Measurements from ENCODE around the gene APP.
A peak's percentile ranks its signal among the peaks of the same experiment; 100 is the strongest.
"Not testable (repeated sequence)": the region's sequence is repeated elsewhere in the genome, so short reads cannot be mapped to it uniquely, and the experiment has no call there.

The APP gene

GRCh38 chr21:26020510-26020909 is 150.1 kb downstream of the APP start:
- no peak for DNase-seq (ENCODE audit: low spot score)

GRCh38 chr21:26020081-26020480 is 150.5 kb downstream of the APP start:
- no peak for DNase-seq (ENCODE audit: low spot score)

- no peak for DNase-seq (ENCODE audit: low spot score)
Measured at GRCh38 chr21:26019236-26019635, 151.3 kb downstream of the APP start.

GRCh38 chr21:26013970-26014369 is 156.6 kb downstream of the APP start:
- DNase-seq (ENCODE audit: low spot score): no peak

GRCh38 chr21:26012482-26012881 is 158.1 kb downstream of the APP start:
- not testable (repeated sequence) for DNase-seq (ENCODE audit: low spot score)

- DNase-seq (ENCODE audit: low spot score): no peak
Measured at GRCh38 chr21:26011292-26011940, 159.2 kb downstream of the APP start.

- DNase-seq (ENCODE audit: low spot score): no peak
Measured at GRCh38 chr21:26007951-26008498, 162.5 kb downstream of the APP start.

- no peak for DNase-seq (ENCODE audit: low spot score)
Measured at GRCh38 chr21:26005464-26005863, 165.1 kb downstream of the APP start.

- DNase-seq (ENCODE audit: low spot score): no peak
Measured at GRCh38 chr21:26003404-26003803, 167.2 kb downstream of the APP start.

- DNase-seq (ENCODE audit: low spot score): no peak
Measured at GRCh38 chr21:26001356-26001755, 169.2 kb downstream of the APP start.

GRCh38 chr21:25999921-26000582 is 170.5 kb downstream of the APP start:
- no peak for DNase-seq (ENCODE audit: low spot score)

GRCh38 chr21:25997788-25998611 is 172.6 kb downstream of the APP start:
- DNase-seq (ENCODE audit: low spot score): peak; percentile 2

GRCh38 chr21:25995278-25995677 is 175.3 kb downstream of the APP start:
- DNase-seq (ENCODE audit: low spot score): no peak

- no peak for DNase-seq (ENCODE audit: low spot score)
Measured at GRCh38 chr21:25994758-25995163, 175.8 kb downstream of the APP start.

- DNase-seq (ENCODE audit: low spot score): no peak
Measured at GRCh38 chr21:25988738-25989137, 181.8 kb downstream of the APP start.

GRCh38 chr21:25987531-25987930 is 183.0 kb downstream of the APP start:
- no peak for DNase-seq (ENCODE audit: low spot score)

- no peak for DNase-seq (ENCODE audit: low spot score)
Measured at GRCh38 chr21:25986928-25987327, 183.6 kb downstream of the APP start.

- no peak for DNase-seq (ENCODE audit: low spot score)
Measured at GRCh38 chr21:25985990-25986389, 184.6 kb downstream of the APP start.

GRCh38 chr21:25984538-25984937 is 186.0 kb downstream of the APP start:
- no peak for DNase-seq (ENCODE audit: low spot score)

- DNase-seq (ENCODE audit: low spot score): no peak
Measured at GRCh38 chr21:25983745-25984144, 186.8 kb downstream of the APP start.

- DNase-seq (ENCODE audit: low spot score): no peak
Measured at GRCh38 chr21:25980710-25981109, 189.9 kb downstream of the APP start.

- no peak for DNase-seq (ENCODE audit: low spot score)
Measured at GRCh38 chr21:25979845-25980616, 190.5 kb downstream of the APP start.

Measured in HuH-7.5 (cell line).